GM19239 (cell line): ENCODE results near the gene SASH1.
A peak's percentile ranks its signal among the peaks of the same experiment; 100 is the strongest.

Experiments used
- DNase-seq: peaks from one replicate; pipeline ENCODE4 v3.0.0; 2011; ENCODE audit warnings: low spot score; ENCODE audit not compliant: insufficient read length
- FAIRE-seq: peaks from 2 replicates; lab custom pipeline; 2011; peaks lifted over from hg19 to GRCh38; lab: Jason Lieb, UNC

SASH1 gene

GRCh38 chr6:148509119-148509799 is 166.6 kb downstream of the SASH1 start:
- DNase-seq (no peak), FAIRE-seq (no peak)

- peak; percentile 20 for DNase-seq
- FAIRE-seq = peak; percentile 74
Observed at GRCh38 chr6:148509800-148510581, 167.4 kb downstream of the SASH1 start.

- DNase-seq (no peak), FAIRE-seq (no peak)
Observed at GRCh38 chr6:148513145-148514071, 170.8 kb downstream of the SASH1 start.

- no peak for DNase-seq
Observed at GRCh38 chr6:148514091-148514845, 171.6 kb downstream of the SASH1 start.

GRCh38 chr6:148516217-148516616 is 173.6 kb downstream of the SASH1 start:
- FAIRE-seq = no peak
- DNase-seq = no peak

More at GRCh38 chr6:148514091-148514845, 171.6 kb downstream of the SASH1 start:
- no peak for FAIRE-seq

GRCh38 chr6:148516617-148517016 is 174.0 kb downstream of the SASH1 start:
- FAIRE-seq = no peak
- no peak for DNase-seq

GRCh38 chr6:148517470-148517869 is 174.8 kb downstream of the SASH1 start:
- no peak for DNase-seq

GRCh38 chr6:148518511-148519156 is 176.0 kb downstream of the SASH1 start:
- DNase-seq (no peak), FAIRE-seq (no peak)

More at GRCh38 chr6:148517470-148517869, 174.8 kb downstream of the SASH1 start:
- FAIRE-seq = no peak

GRCh38 chr6:148520109-148520841 is 177.6 kb downstream of the SASH1 start:
- FAIRE-seq = peak; percentile 89
- DNase-seq = peak; percentile 61

- FAIRE-seq (no peak), DNase-seq (no peak)
Observed at GRCh38 chr6:148521158-148521557, 178.5 kb downstream of the SASH1 start.

- no peak for FAIRE-seq
- DNase-seq = no peak
Observed at GRCh38 chr6:148521586-148521985, 178.9 kb downstream of the SASH1 start.

- DNase-seq (no peak), FAIRE-seq (no peak)
Observed at GRCh38 chr6:148523048-148523447, 180.4 kb downstream of the SASH1 start.

GRCh38 chr6:148523551-148523950 is 180.9 kb downstream of the SASH1 start:
- no peak for DNase-seq
- FAIRE-seq = no peak

- FAIRE-seq (no peak), DNase-seq (no peak)
Observed at GRCh38 chr6:148524471-148524882, 181.8 kb downstream of the SASH1 start.

GRCh38 chr6:148524976-148525375 is 182.3 kb downstream of the SASH1 start:
- no peak for FAIRE-seq
- DNase-seq = no peak

GRCh38 chr6:148525453-148525852 is 182.8 kb downstream of the SASH1 start:
- no peak for DNase-seq
- no peak for FAIRE-seq

GRCh38 chr6:148526145-148526544 is 183.5 kb downstream of the SASH1 start:
- FAIRE-seq = no peak
- DNase-seq = no peak

GRCh38 chr6:148528292-148528691 is 185.7 kb downstream of the SASH1 start:
- DNase-seq = no peak

GRCh38 chr6:148529010-148529409 is 186.4 kb downstream of the SASH1 start:
- no peak for FAIRE-seq

More at GRCh38 chr6:148528292-148528691, 185.7 kb downstream of the SASH1 start:
- FAIRE-seq = no peak

More at GRCh38 chr6:148529010-148529409, 186.4 kb downstream of the SASH1 start:
- no peak for DNase-seq
